ENCODE data around the gene CSTF1. TPM values are rescaled to one million over a fixed set of nuclear protein-coding genes. Genes with fewer than 3 reads are reported as not detected.

Gene CSTF1
- total RNA-seq, 4 donors from 2014 or later, result 20.8 to 26.8 (median 22.0) TPM

GRCh38 chr20:56368351-56369134, 23.9 kb upstream of the CSTF1 start:
- ATAC-seq (ENCODE audit: low FRiP score) (no peak), DNase-seq (ENCODE audit: low spot score) (no peak)
- TF ChIP-seq, protein P1, sequence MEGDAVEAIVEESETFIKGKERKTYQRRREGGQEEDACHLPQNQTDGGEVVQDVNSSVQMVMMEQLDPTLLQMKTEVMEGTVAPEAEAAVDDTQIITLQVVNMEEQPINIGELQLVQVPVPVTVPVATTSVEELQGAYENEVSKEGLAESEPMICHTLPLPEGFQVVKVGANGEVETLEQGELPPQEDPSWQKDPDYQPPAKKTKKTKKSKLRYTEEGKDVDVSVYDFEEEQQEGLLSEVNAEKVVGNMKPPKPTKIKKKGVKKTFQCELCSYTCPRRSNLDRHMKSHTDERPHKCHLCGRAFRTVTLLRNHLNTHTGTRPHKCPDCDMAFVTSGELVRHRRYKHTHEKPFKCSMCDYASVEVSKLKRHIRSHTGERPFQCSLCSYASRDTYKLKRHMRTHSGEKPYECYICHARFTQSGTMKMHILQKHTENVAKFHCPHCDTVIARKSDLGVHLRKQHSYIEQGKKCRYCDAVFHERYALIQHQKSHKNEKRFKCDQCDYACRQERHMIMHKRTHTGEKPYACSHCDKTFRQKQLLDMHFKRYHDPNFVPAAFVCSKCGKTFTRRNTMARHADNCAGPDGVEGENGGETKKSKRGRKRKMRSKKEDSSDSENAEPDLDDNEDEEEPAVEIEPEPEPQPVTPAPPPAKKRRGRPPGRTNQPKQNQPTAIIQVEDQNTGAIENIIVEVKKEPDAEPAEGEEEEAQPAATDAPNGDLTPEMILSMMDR (IDR thresholded peaks at IDR 0.05), result no peak

GRCh38 chr20:56369179-56369578, 23.3 kb upstream of the CSTF1 start:
- ATAC-seq (ENCODE audit: low FRiP score), result no peak
- TF ChIP-seq, protein P1 (IDR thresholded peaks at IDR 0.05), result no peak

GRCh38 chr20:56371977-56372376, 20.5 kb upstream of the CSTF1 start:
- TF ChIP-seq, protein P1 (IDR thresholded peaks at IDR 0.05), result no peak
- DNase-seq (ENCODE audit: low spot score) (no peak), ATAC-seq (ENCODE audit: low FRiP score) (no peak)

More at GRCh38 chr20:56369179-56369578, 23.3 kb upstream of the CSTF1 start:
- DNase-seq (ENCODE audit: low spot score), result no peak

DNA sequence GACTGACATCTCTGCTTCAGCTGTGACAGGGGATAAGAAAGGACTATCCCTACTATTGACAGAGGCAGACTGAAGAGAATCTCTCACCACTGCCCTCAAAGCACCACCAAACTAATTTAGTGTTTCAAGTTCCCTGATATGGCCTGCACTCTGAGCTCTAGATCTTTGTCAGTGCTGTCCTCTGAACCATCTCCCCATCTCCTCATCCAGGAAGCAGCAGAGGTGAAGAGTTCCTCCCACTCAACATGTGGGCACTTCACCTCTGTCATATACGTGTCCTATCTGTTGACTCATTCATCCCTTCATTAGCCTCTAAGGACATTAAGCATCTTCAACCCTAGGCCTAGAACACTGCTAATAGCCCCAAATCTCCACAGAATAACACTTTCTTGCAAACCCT, 19.6 kb upstream of the CSTF1 start:
- TF ChIP-seq, protein P1 (IDR thresholded peaks at IDR 0.05), result no peak
- no peak for DNase-seq (ENCODE audit: low spot score)
- no peak for ATAC-seq (ENCODE audit: low FRiP score)

GRCh38 chr20:56373942-56374341, 18.5 kb upstream of the CSTF1 start:
- DNase-seq (ENCODE audit: low spot score) (no peak), ATAC-seq (ENCODE audit: low FRiP score) (no peak)
- TF ChIP-seq, protein P1 (IDR thresholded peaks at IDR 0.05), result no peak

DNA sequence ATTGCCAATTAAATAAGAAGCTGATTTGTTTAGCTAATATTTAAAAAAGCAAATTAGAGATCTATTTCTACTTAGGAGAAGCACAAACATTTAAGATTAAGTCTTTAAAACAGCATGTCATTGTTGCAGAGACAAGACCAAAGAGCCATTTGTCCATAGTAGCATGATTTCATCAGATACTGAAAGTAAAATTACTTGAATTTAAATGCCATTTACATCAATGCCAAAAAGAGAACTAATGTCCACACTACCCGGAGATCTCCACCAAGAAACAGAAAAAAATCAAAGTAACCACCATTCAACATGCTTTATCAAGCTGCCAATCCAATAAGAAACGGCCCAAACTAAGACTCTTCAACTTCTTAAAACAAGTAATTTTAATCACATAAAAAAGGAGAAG, 16.1 kb upstream of the CSTF1 start:
- TF ChIP-seq, protein P1 (IDR thresholded peaks at IDR 0.05), result no peak
- DNase-seq (ENCODE audit: low spot score) (no peak), ATAC-seq (ENCODE audit: low FRiP score) (no peak)

DNA sequence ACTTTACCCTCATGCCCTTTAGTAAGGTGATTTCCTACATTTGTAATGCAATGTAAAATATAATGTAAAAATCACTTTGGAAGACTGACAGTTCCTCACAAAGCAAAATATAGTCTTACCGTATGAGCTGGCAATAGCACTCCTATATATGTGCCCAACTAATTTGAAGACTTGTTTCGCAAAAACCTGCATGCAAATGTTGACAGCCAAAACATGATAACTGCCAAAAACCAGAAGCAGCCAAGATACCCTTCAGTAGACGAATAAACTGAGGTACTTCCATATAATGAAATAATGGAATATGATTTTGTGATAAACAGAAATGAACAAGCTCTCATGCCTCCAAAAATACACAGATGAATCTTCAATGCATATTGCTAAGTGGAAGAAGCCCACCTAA, 14.1 kb upstream of the CSTF1 start:
- DNase-seq (ENCODE audit: low spot score), result no peak
- ATAC-seq (ENCODE audit: low FRiP score), result no peak
- TF ChIP-seq, protein P1 (IDR thresholded peaks at IDR 0.05), result no peak
